Endothelial cell of umbilical vein (primary cell): ENCODE results near the gene TMPRSS9. TPM values are rescaled to one million over a fixed set of nuclear protein-coding genes. Genes with fewer than 3 reads are reported as not detected.

ENCODE experiments used
- BruUV-seq: library from RNA; stranded (reverse); fragments of 400-500 nt; replicated peaks from 2 replicates; lab custom pipeline; 2021; lab: Mats Ljungman, UMichigan
- CTCF ChIA-PET: fragments of 300-600, 350-600 bp; sonication (Branson Sonifier 250); formaldehyde crosslinking; loops from one replicate; lab custom pipeline; 2021; ENCODE audit warnings: antibody characterized with exemption, inconsistent platforms; lab: Charles Lee
- POLR2A ChIA-PET: fragments of 300-600, 350-600 bp; sonication (Branson Sonifier 250); formaldehyde crosslinking; loops from one replicate; lab custom pipeline; 2021; ENCODE audit warnings: antibody characterized with exemption, inconsistent platforms; lab: Charles Lee
- DNase-seq: peaks from one replicate; pipeline ENCODE4 v3.0.0-alpha.2; 2011; ENCODE audit warnings: low read depth, low spot score
- FAIRE-seq: peaks from 2 replicates; lab custom pipeline; 2011; peaks lifted over from hg19 to GRCh38; lab: Jason Lieb, UNC
- H2AFZ ChIP-seq: 2 replicates; pipeline ENCODE4 v1.6.0; 2012; ENCODE audit warnings: low read depth, low read length, control low read depth, inconsistent platforms
- H3K27ac ChIP-seq: 2 replicates; pipeline ENCODE4 v1.5.1; 2011; ENCODE audit warnings: low read depth, mild to moderate bottlenecking, control low read depth, low read length, moderate library complexity; ENCODE audit not compliant: insufficient read depth
- H3K27me3 ChIP-seq, 2 experiments: 2 replicates each; pipeline versions ENCODE4 v1.6.0 to v1.6.1; 2011; ENCODE audit warnings: low read length in 2 of 2, mixed read lengths in 1 of 2; ENCODE audit not compliant: control insufficient read depth in 2 of 2, insufficient read depth in 2 of 2
- H3K36me3 ChIP-seq, 2 experiments: 2 replicates in 1 of 2; 3 replicates in 1 of 2; pipeline ENCODE4 v1.5.1; 2011; ENCODE audit warnings: low read length in 2 of 2, mild to moderate bottlenecking in 1 of 2, moderate library complexity in 1 of 2; ENCODE audit not compliant: control insufficient read depth in 2 of 2, insufficient read depth in 2 of 2; ENCODE audit errors: extremely low read depth in 1 of 2
- H3K4me1 ChIP-seq: 3 replicates; pipeline ENCODE4 v1.5.1; 2011; ENCODE audit warnings: mild to moderate bottlenecking, low read length; ENCODE audit not compliant: control insufficient read depth, insufficient read depth; ENCODE audit errors: extremely low read depth
- H3K4me2 ChIP-seq: 2 replicates; pipeline ENCODE4 v1.6.1; 2011; ENCODE audit warnings: low read length, control low read depth, mixed read lengths; ENCODE audit not compliant: insufficient read depth
- H3K4me3 ChIP-seq, 3 experiments: fragments of 200-600 bp in 1 of 3; sonication (generic), shearing (Covaris generic) in 1 of 3; replicated peaks in 1 of 3; 2 replicates each; pipeline ENCODE4 v1.5.1; 2011 to 2016; ENCODE audit warnings: control low read depth in 3 of 3, low read length in 3 of 3, mild to moderate bottlenecking in 2 of 3, inconsistent platforms in 1 of 3, low read depth in 1 of 3, moderate library complexity in 1 of 3; ENCODE audit not compliant: insufficient read depth in 1 of 3
- H3K79me2 ChIP-seq: 2 replicates; pipeline ENCODE4 v1.6.0; 2012; ENCODE audit warnings: low read length, inconsistent platforms; ENCODE audit not compliant: control insufficient read depth, insufficient read depth
- H3K9ac ChIP-seq: replicated peaks from 2 replicates; pipeline ENCODE3; 2011; ENCODE audit warnings: low read length, control low read depth; ENCODE audit not compliant: insufficient read depth; ENCODE audit errors: extremely low read depth
- H3K9me1 ChIP-seq: replicated peaks from 3 replicates; pipeline ENCODE4 v1.6.0; 2011; ENCODE audit warnings: mild to moderate bottlenecking, low read length; ENCODE audit not compliant: control insufficient read depth, insufficient read depth; ENCODE audit errors: extremely low read depth
- H3K9me3 ChIP-seq: replicated peaks from 2 replicates; pipeline ENCODE4 v1.5.1; 2012; ENCODE audit warnings: low read length, inconsistent platforms; ENCODE audit not compliant: control insufficient read depth, insufficient read depth
- H4K20me1 ChIP-seq: replicated peaks from 2 replicates; pipeline ENCODE3; 2011; ENCODE audit warnings: mild to moderate bottlenecking, low read length; ENCODE audit not compliant: control insufficient read depth, insufficient read depth; ENCODE audit errors: extremely low read depth
- EZH2 ChIP-seq: IDR thresholded peaks from 2 replicates; pipeline ENCODE4 v1.6.1; 2012; ENCODE audit warnings: borderline replicate concordance, low read depth, mild to moderate bottlenecking, moderate library complexity, low read length, inconsistent platforms; ENCODE audit not compliant: severe bottlenecking
- FOS ChIP-seq: IDR thresholded peaks from 2 replicates; pipeline ENCODE4 v1.6.1; 2011; ENCODE audit warnings: mild to moderate bottlenecking, low read length, moderate library complexity, borderline replicate concordance; ENCODE audit not compliant: insufficient read depth
- GATA2 ChIP-seq: IDR thresholded peaks from 2 replicates; pipeline ENCODE4 v1.7.0; 2011; ENCODE audit warnings: low read depth, mild to moderate bottlenecking, moderate library complexity, mixed read lengths, low read length; ENCODE audit not compliant: insufficient read length, insufficient read depth
- JUN ChIP-seq: IDR thresholded peaks from 2 replicates; pipeline ENCODE4 v1.6.1; 2011; ENCODE audit warnings: borderline replicate concordance, low read depth; ENCODE audit not compliant: insufficient read length, insufficient read depth
- MYC ChIP-seq: IDR thresholded peaks from one replicate; pipeline ENCODE4 v1.6.1; 2011; ENCODE audit warnings: mild to moderate bottlenecking, low read depth, low read length
- POLR2A ChIP-seq: IDR thresholded peaks from 2 replicates; pipeline ENCODE4 v1.6.1; 2012; ENCODE audit warnings: low read depth, mild to moderate bottlenecking, control low read depth, low read length
- POLR2AphosphoS5 ChIP-seq: IDR thresholded peaks from 2 replicates; pipeline ENCODE4 v1.6.1; 2012; ENCODE audit warnings: low read depth, mild to moderate bottlenecking, control low read depth, low read length, moderate library complexity; ENCODE audit not compliant: insufficient read depth
- dilution Hi-C: fragments of 300-500 bp; cut with MboI; formaldehyde crosslinking; loops from one replicate; pipeline ENCODE4 v1.15.0; 2019; ENCODE audit warnings: low sequenced_read_pairs; ENCODE audit not compliant: extremely low pct_ligation_motif_present
- intact Hi-C: fragments of 100-400 bp; cut with micrococcal nuclease; formaldehyde crosslinking; loops from one replicate; pipeline ENCODE4 v1.10.0; 2022
- polyA plus RNA-seq, 4 experiments: library from polyadenylated mRNA; depleted of rRNA in 3 of 4; stranded (reverse) in 3 of 4; unstranded in 1 of 4; fragments of >200 nt; gene quantifications; 2 replicates each; pipeline versions ENCODE4 v1.2.1 to v1.2.3, GENCODE V29; 2011 to 2012; ENCODE audit warnings: missing spikeins in 1 of 4
- total RNA-seq: library from RNA; stranded (reverse); gene quantifications from 2 replicates; pipeline ENCODE4 v1.2.3, GENCODE V29; 2021
- TF ChIP-seq, protein P1 (sequence below): IDR thresholded peaks from 2 replicates; pipeline ENCODE4 v1.6.1; 2011; ENCODE audit not compliant: insufficient read depth, insufficient read length
- TF ChIP-seq, protein P2 (sequence below), 2 donors: IDR thresholded peaks; 1 replicate in 1 of 2; 2 replicates in 1 of 2; pipeline ENCODE4 v1.5.1; 2011; ENCODE audit warnings: low read length in 2 of 2, mild to moderate bottlenecking in 2 of 2, moderate library complexity in 2 of 2, control low read depth in 1 of 2, inconsistent platforms in 1 of 2, low read depth in 1 of 2; ENCODE audit not compliant: insufficient read depth in 1 of 2; ENCODE audit errors: extremely low read depth in 1 of 2

Gene TMPRSS9
- total and polyA plus RNA-seq, 2 donors (not counting 3 experiments of a cell fraction or from before 2014, with no cell fraction given): not detected

DNA sequence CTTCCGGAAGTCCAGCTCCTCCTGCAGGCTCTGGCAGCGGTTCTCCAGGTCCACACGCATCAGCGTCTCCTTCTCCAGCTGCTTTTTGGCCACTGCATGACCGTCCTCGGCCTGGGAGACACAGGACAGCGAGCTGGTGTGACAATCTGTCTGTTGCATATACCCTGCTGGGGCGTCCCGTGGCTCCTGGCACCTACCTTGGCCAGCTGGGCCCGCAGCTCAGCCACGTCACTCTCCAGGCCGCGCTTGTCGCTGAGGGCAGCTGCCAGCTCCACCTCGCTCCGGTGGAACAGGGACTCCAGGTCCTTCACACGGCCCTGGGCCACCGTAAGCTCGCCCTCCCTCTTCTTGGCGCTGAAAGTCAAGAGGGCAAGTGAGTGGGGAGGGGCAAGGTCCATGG lies 78.1 kb downstream of the TMPRSS9 start:
- no peaks in the 10 kb centered on the region for H3K9me3 ChIP-seq
- H3K36me3 ChIP-seq: peaks cover 7 to 26% of the 10 kb centered on the region in 2 experiments
- no peaks in the 10 kb centered on the region for H3K4me1 ChIP-seq
- TF ChIP-seq, protein P1, sequence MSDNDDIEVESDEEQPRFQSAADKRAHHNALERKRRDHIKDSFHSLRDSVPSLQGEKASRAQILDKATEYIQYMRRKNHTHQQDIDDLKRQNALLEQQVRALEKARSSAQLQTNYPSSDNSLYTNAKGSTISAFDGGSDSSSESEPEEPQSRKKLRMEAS: no peak
- TF ChIP-seq POLR2AphosphoS5 (no peak), EZH2 (no peak), GATA2 (no peak), FOS (no peak), MYC (no peak), JUN (no peak), POLR2A (no peak)
- TF ChIP-seq, protein P2, sequence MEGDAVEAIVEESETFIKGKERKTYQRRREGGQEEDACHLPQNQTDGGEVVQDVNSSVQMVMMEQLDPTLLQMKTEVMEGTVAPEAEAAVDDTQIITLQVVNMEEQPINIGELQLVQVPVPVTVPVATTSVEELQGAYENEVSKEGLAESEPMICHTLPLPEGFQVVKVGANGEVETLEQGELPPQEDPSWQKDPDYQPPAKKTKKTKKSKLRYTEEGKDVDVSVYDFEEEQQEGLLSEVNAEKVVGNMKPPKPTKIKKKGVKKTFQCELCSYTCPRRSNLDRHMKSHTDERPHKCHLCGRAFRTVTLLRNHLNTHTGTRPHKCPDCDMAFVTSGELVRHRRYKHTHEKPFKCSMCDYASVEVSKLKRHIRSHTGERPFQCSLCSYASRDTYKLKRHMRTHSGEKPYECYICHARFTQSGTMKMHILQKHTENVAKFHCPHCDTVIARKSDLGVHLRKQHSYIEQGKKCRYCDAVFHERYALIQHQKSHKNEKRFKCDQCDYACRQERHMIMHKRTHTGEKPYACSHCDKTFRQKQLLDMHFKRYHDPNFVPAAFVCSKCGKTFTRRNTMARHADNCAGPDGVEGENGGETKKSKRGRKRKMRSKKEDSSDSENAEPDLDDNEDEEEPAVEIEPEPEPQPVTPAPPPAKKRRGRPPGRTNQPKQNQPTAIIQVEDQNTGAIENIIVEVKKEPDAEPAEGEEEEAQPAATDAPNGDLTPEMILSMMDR (IDR thresholded peaks at IDR 0.05; ENCODE audit: extremely low read depth in 1 of 2, insufficient read depth in 1 of 2, low read depth in 1 of 2, low read length in 2 of 2): no peak
- no peaks in the 10 kb centered on the region for H3K27me3 ChIP-seq
- dilution Hi-C loops: no loop called here
- intact Hi-C loops: no loop called here
- no peak overlapping the region for H3K27ac ChIP-seq
- POLR2A ChIA-PET: no interaction called here
- CTCF ChIA-PET: interaction anchor here (1.5 kb wide), 1 partner anchor 176 kb away, joined by 4 read pairs; no protein-coding TSS in a partner anchor
- no peak overlapping the region for H3K4me3 ChIP-seq
- no peak overlapping the region for H2AFZ ChIP-seq
- no peaks in the 10 kb centered on the region for H4K20me1 ChIP-seq
- no peak overlapping the region for H3K4me2 ChIP-seq
- FAIRE-seq (no peak), DNase-seq (no peak)
- H3K9ac ChIP-seq: no peak overlapping the region
- H3K9me1 ChIP-seq: no peaks in the 10 kb centered on the region
- peaks cover 35% of the 10 kb centered on the region for H3K79me2 ChIP-seq
- BruUV-seq: no TSS peak
